HG02588 (cell line): Measurements from ENCODE around the gene F2RL1.
A peak's percentile ranks its signal among the peaks of the same experiment; 100 is the strongest.
"Not testable (repeated sequence)": the region's sequence is repeated elsewhere in the genome, so short reads cannot be mapped to it uniquely, and the experiment has no call there.

Experiments used
- ATAC-seq: cut with Tn5 transposase; IDR thresholded peaks from one replicate; pipeline ENCODE4 v1.9.1; 2021; ENCODE audit warnings: mild to moderate bottlenecking, moderate library complexity; ENCODE audit not compliant: unreplicated experiment

The F2RL1 gene

DNA sequence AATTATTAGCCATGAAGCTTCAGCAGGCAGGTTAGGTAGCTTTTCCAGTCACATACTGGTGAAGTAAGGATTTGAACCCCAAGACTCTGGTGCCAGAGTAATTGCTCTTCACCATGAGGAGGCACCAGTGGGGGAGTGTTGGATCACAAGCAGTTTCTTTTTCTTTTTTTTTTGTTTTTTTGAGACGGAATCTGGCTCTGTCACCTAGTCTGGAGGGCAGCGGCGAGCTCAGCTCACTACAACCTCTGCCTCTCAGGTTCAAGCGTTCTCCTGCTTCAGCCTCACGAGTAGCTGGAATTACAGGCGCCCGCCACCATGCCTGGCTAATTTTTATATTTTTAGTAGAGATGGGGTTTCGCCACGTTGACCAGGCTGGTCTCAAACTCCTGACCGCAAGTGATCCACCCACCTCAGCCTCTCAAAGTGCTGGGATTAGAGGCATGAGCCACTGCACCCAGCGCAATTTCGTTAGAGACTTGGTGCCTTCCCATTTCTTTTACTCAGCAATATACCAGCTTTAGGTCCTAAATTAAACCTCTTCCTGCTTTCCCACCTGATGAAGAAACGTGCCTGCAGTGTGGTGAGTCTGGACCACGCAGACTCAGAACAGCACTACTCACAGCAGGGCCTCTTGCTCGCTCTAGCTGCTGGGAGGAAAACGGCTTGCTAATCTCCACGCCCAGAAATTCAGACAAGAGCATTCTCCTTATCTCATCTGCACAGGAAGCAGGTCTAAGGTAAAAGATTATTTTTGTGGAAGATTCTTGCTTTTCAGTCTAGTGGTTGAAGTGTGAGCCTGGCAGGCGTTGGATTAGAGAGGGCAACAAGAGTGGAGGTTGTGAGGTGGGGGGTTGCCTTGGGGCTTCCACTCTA lies 30.8 kb downstream of the F2RL1 start, which contains the start of gene S100Z:
Gene S100Z (plus strand): TSS at position 596 of the 873 bp plus-strand sequence. CDS start 25,346 bp downstream, outside the sequence.
- ATAC-seq = no peak

DNA sequence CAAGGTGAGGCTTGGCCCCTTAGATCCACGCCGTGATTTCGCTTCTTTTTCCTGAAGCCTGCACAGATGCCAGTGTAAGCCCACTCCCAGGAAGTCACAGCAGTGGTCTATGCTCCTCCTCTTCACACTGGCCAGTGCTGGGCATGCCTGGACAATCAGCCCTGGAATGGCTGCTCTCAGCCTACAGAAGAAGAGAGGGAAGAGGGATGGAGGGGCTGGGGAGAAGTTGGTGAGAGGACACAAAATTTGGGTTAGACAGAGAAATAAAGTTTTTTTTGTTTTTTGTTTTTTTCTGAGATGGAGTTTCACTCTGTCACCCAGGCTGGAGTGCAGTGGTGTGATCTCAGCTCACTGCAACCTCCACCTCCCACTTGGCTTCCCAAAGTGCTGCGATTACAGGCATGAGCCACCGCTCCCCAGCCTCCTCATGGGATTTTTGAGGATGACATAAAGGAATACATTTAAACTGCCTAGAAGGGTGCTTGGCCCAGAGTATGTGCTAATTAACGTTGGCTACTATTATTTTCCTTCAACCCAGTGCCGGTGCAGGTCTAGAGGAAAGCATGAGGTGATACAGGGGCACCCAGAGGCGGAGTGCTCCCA lies 31.8 kb downstream of the F2RL1 start:
- ATAC-seq = no peak

DNA sequence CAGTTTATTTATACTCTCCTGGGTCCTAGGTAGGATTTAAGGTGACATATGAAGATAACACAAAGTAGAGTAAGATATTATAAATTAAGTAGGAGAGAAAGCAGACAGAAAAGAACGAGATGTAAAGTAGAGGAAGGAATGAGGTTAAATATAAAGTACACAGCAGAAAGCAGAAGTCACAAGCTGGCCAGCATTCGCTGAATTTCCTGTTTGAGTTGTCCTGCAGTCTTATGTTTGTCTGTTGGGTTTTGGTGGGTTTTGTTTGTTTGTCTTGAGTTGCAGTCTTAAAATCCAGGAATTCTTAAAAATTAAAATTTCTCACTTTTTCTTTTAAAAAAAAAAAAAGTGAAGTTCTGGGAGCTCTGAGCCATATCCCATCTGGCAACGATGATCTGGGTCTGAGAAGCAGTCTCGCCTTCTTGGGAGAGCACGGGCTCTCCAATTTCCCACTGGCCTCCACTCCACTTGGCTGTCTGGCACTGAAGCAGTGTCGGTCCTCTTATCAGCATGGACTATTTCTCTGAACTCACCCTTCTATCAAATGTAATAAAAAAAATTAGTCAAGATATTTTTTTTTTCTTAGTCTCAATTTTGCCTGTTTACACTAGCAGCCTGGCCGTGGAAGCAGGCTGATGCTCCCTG lies 33.0 kb downstream of the F2RL1 start:
- ATAC-seq = no peak

DNA sequence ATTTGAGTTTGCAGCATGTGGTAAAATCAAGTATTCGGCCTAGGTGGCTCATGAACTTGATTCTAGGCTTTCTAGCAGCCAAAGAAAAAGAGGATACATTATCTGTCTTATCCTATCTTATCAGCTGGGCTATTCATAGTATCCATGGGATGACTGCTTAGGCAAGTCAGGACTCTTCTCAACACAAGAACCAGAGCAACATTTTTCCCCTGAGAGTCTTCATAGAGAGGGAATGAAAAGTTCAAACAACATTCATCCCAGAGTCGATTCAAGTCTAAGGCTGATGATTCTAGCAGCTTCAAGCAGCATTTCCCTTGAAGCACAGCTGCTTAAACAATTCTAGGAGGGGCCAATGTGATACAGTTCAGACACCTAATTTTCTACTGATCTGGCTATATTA lies 33.9 kb downstream of the F2RL1 start:
- ATAC-seq = no peak

DNA sequence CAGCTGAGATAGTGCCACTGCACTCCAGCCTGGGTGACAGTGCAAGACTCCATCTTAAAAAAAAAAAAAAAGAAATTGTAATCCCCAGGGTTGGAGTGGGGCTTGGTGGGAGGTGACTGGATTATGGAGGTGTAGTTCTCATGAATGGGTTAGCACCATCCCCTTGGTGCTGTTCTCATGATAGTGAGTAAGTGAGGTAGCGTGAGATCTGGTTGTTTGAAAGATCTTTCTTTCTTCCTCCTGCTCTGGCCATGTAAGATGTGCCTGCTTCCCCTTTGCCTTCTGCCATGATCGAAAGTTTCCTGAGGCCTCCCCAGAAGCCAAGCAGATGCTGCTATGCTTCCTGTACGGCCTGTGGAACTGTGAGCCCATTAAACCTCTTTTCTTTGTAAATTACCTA lies 34.9 kb downstream of the F2RL1 start:
- not testable (repeated sequence) for ATAC-seq

DNA sequence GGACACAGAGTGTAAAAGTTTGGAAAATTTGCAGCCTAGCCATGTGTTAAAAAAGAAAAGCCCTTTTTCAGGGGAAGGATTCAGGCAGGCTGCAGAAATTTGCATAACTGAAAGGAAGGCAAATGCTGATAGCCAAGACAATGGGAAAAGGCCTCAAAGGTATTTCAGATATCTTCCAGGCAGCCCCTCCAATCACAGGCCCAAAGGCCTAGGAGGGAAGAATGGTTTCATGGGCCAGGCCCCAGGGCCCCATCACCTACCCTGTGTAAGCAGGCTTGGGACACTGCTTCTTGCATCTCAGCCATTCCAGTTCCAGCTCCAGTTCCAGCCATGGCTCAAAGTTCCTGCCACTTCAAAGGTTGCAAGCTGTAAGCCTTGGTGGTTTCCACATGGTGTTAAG lies 35.8 kb downstream of the F2RL1 start:
- ATAC-seq = no peak

DNA sequence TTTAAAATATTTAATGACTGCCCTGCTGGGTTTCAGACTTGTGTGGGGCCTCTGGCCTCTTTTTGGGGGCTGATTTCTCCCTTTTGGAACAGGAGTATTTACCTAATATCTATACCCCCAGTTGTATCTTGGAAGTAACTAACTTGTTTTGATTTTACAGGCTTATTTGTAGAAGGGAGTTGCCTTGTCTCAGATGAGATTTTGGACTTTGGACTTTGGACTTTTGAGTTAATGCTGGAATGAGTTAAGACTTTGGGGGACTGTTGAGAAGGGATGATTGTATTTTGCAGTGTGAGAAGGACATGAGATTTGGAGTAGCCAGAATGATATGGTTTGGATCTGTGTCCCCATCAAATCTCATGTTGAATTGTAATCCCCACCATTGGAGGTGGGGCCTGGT lies 36.7 kb downstream of the F2RL1 start:
- not testable (repeated sequence) for ATAC-seq

DNA sequence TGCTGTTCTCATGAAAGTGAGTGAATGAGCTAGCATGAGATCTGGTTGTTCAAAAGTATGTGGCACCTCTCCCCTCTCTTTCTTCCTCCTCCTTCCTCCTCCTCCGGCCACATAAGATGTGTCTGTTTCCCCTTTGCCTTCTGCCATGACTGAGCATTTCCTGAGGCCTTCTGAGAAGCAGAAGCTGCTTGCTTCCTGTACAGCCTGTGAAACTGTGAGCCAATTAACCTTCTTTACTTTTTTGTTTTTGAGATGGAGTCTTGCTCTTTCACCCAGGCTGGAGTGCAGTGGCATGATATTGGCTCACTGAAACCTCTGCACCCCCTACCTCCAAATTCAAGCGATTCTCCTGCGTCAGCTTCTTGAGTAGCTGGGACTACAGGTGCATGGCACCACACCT lies 37.1 kb downstream of the F2RL1 start:
- ATAC-seq = no peak

DNA sequence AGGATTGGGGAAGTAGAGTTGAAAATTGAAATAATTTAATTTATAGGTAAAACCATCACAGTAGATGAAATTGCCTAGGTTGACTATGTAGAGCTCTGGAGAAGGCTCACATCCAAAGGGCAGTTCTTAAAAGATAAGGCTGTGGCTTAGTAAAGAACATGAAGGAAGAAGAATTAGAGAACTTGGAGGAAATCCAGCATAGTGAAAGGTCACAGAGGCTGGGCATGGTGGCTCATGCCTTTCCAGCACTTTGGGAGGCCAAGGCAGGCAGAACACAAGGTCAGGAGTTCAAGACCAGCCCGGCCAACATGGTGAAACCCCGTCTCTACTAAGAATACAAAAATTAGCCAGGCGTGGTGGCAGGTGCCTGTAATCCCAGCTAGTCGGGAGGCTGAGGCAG lies 38.0 kb downstream of the F2RL1 start:
- not testable (repeated sequence) for ATAC-seq

DNA sequence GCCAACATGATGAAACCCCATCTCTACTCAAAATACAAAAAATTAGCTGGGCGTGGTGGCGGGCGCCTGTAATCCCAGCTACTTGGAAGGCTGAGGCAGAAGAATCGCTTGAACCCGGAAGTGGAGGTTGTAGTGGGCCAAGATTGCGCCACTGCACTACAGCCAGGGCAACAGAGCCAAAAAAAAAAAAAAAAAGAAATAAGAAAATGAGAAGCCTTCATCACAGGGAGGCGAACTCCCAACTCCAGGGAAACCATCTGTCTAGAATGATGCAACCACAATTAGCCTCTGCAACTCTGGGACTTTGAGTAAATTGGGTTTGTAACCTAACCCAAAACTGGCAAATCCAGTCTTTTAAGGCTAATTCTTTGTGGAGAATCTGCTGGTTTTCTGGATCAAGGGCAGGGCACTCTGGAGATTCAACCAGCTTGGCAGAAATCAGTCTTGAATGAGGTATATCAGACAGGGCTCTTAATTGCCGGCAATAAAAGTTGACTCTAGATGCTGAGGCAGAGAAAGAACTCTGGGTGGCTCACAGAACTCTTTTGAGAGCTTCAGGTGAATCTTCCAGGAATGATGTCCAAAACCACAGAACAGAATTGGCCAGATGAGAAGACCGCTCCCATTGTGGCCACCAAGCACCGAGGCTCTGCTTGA lies 40.9 kb downstream of the F2RL1 start:
- no peak for ATAC-seq

DNA sequence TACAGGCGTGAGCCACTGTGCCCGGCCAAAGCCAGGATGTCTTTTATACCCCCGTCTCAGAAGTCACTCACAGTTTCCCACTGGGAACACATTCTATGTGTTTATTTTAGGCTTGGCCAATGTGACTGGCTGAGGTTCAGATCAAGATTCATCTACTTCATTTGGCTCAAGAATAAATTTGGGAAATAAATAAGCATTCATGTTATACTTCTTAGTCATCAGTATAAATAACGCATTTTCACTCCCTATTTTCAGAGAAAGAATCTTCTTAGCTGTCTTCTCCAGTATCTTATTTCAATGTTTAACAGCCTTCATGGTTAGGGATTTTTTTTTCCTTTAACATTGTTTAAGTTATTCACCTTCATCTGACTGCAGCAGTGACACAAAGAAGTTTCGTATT lies 42.8 kb downstream of the F2RL1 start:
- ATAC-seq = no peak

DNA sequence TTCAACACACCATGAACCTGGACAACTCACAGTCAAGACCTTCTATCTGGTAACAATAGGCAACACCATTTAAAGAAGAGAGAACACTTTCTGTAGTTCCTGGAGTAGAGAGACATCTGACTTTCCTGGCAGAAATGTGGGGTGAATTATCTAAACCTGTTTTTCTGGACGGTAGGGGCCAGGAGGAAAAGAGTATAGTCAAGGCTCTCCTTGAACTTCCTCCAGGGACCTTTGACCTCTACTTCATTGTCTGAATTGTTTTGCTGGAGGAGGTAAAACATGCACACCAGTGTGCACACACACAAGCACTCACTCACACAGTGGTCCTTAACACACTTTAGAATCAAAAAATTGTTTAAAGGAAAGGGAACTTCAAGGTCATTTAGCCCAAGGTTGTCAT lies 44.2 kb downstream of the F2RL1 start:
- ATAC-seq = no peak

DNA sequence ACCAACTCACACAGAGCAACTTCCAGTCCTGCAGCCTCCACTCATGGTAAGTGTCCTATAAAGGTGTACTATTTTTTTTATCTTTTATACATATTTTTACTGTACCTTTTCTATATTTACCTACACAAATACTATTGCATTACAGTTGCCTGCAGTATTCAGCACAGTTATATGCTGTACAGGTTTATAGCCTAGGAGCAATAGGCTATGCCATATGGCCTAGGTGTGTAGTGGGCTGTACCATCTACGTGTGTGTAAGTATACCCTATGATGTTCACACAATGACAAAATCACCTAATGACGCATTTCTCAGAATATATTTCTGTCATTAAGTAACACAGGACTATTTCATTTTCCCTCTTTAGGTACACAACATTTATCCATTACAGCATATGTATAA lies 47.7 kb downstream of the F2RL1 start:
- no peak for ATAC-seq

DNA sequence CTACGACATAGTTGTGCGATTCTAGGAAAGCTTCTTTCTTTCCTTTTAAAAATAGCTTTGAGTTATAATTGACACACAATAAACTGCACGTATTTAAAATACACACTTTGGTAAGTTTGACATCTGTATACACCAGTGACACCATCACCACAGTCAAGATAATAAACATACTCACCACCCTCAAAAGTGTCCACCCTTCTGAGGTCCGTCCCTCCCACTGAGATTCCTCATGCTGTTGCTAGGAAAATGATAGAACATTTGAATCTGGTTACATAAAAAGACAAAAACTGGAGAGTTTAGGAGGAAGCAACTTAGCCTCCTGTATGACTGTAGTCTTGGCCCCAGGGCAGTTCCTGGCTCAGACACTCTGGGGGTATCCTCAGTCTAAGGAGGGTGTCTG lies 48.2 kb downstream of the F2RL1 start:
- ATAC-seq = no peak

DNA sequence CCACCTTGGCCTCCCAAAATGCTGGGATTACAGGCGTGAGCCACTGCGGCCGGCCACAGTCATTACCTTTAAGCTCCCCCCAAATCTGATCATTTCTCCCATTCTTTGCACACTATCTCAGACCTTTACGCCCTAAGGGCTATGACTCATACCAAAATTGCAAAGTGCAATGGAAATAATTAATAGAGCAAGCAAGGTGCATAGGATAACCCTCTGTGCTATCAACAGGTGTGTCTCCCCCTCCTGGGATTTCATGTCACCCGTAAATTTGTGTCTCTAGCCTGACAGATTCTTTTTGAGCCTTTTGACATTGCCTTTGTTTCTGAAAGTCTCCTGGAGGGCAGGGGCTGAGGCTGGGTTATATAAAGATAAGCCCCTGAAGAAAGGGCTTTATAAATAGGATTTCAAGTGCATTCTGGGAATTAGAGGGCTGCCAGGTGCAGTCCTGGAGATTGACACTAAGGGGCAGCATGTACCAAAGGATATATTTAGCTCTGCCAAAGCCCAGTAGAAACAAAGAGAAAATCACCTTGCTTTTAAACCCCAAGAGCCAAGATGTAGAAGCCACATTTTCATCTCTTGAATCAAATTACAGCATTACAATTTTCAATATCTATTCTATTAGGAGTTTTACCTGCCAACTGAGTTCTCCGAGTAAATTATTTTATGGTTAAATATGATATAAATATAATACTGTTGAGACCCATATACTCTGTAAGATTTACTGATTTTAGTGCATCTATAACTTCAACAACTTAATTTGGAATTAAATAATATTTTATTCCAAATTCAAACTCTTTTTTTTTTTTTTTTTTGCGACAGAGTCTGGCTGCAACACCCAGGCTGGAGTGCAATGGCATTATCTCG lies 49.2 kb downstream of the F2RL1 start:
- ATAC-seq = peak; percentile 51

DNA sequence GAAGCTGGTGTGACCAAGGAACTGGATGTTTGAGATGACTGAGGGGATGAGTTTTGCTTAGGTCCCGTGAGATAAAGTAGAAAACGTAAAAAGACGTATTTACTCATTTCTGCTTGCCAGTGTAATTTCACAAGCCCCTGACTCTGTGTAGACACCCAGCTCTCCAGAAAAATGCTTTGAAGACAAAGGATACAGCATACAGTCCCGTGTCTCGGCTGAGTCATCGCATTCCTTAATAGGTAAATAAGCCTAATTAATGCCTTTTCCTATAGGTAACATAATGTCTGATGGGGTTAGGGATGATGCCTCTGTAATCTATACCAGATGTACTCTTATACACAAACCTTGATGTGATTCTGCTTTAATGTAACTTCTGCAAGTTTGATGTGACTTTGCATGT lies 51.2 kb downstream of the F2RL1 start:
- ATAC-seq = no peak

DNA sequence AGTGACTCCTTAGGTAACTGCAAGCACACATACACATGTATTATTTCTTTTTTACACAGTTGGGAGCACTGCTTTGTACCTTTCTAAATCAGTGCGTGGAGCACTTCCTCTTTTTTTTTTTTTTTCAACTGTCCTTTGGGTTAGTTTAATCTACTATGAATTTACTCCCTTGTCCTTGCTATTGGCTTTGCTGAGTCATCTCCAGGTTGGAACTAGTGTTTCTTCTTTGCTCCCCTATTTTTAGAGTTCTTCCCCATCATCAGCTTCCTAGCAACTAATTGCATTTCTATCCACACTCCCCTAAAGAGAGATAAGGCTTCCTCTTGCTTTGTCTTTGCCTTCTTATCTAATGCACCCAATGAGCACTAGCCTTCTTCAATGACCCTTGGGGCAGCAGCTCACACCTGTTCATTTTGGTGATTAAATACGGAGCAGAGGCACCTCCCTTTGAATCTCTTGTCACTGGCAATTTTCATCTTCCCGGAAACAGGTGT lies 55.3 kb downstream of the F2RL1 start:
- ATAC-seq = no peak
